Stomach (tissue), 9 donors: ENCODE results near the gene RAB31. TPM values are rescaled to one million over a fixed set of nuclear protein-coding genes. Genes with fewer than 3 reads are reported as not detected.

Experiments
- DNase-seq, 2 donors: peaks; one replicate each; pipeline versions ENCODE4 v3.0.0 to v3.0.0-alpha.2; 2013 to 2019
- H3K27ac ChIP-seq, 5 donors: fragments of 200-600 bp in 4 of 5; sonication (generic) in 4 of 5; one replicate each; pipeline ENCODE4 v1.5.1; 2013 to 2019; ENCODE audit warnings: mild to moderate bottlenecking in 1 of 5, moderate library complexity in 1 of 5
- H3K27me3 ChIP-seq, 3 donors: fragments of 200-600 bp; sonication (generic); one replicate each; pipeline ENCODE4 v1.5.1; 2017 to 2019; ENCODE audit warnings: mixed run types in 1 of 3
- H3K36me3 ChIP-seq, 4 donors: fragments of 200-600 bp; sonication (generic); 1 replicate in 3 of 4; 2 replicates in 1 of 4; pipeline ENCODE4 v1.5.1; 2016 to 2019
- H3K4me1 ChIP-seq, 4 donors: fragments of 200-600 bp; sonication (generic); one replicate each; pipeline ENCODE4 v1.5.1; 2016 to 2019
- H3K4me3 ChIP-seq, 4 donors: fragments of 200-600 bp; sonication (generic) in 3 of 4; one replicate each; pipeline ENCODE4 v1.5.1; 2016 to 2019; ENCODE audit warnings: mild to moderate bottlenecking in 1 of 4
- H3K9me3 ChIP-seq, 4 donors: fragments of 200-600 bp; sonication (generic); one replicate each; pipeline ENCODE4 v1.5.1; 2016 to 2019
- CTCF ChIP-seq, 7 experiments: fragments of 450-650 bp in 4 of 7; fragments of 200-600 bp in 3 of 7; sonication (generic) in 3 of 7; IDR thresholded peaks; one replicate each; pipeline ENCODE4 v1.5.1; 2016 to 2019; ENCODE audit warnings: antibody characterized with exemption in 7 of 7, control low read depth in 2 of 7, mild to moderate bottlenecking in 1 of 7
- EP300 ChIP-seq: sonication (generic); formaldehyde crosslinking; IDR thresholded peaks from one replicate; pipeline ENCODE4 v1.6.1; 2017; ENCODE audit warnings: antibody characterized with exemption
- POLR2A ChIP-seq, 4 donors: fragments of 450-650 bp; IDR thresholded peaks; one replicate each; pipeline ENCODE4 v1.6.1; 2016; ENCODE audit warnings: antibody characterized with exemption in 4 of 4, control low read depth in 2 of 4, mild to moderate bottlenecking in 1 of 4, moderate library complexity in 1 of 4
- POLR2AphosphoS5 ChIP-seq, 3 donors: sonication (generic); formaldehyde crosslinking; IDR thresholded peaks; one replicate each; pipeline ENCODE4 v1.6.1; 2016; ENCODE audit warnings: antibody characterized with exemption in 3 of 3
- WGBS, 5 donors: extraction: QIAGEN DNeasy Blood & Tissue Kit in 3 of 5; methylation state at CpG; one replicate each; pipeline versions ENCODE4 v1.1.5 to v1.1.7; 2013 to 2018; 5-methylcytosine and 5-hydroxymethylcytosine counted together
- intact Hi-C: fragments of 100-400 bp; cut with DNase I; formaldehyde crosslinking; loops from one replicate; pipeline ENCODE4 v1.15.1; 2023; ENCODE audit warnings: low total_unique reads
- polyA plus RNA-seq, 3 donors: library from polyadenylated mRNA; stranded (reverse); fragments of 200-250 nt; gene quantifications; one replicate each; pipeline ENCODE4 v1.2.3, GENCODE V29; 2013
- total RNA-seq, 5 donors: library from RNA; depleted of rRNA; stranded (reverse); fragments of >200 nt; gene quantifications; one replicate each; pipeline versions ENCODE4 v1.1.0 to v1.2.3, GENCODE V29; 2014 to 2016
- donor health status: healthy with polysubstance abuse.
- donor health status: Bipolar disorder and iron deficiency.
- donor health status: healthy.

The RAB31 gene
- total and polyA plus RNA-seq, 8 donors = 10.1 to 65.5 (median 36.8) TPM

DNA sequence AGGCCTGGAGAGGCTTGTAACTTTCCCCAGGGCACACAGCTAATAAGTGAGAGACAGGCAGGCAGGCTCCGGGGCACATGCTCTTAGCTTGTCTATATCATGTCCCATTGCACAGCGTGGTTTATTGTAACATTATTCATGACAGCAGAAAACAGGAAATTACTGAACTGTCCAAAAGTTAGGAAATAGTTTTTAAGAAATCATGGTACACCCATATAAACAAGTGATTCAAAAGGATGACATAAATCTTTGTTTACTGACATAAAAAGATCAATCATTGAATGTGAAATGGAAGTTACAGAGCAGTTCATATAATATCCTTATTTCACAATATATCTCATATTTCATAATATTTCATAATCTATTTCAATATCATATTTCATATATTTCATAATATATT, 143.4 kb downstream of the RAB31 start:
- peak overlapping the region in 2 of 5 donors; percentile 72 to 80 for H3K27ac ChIP-seq
- H3K4me3 ChIP-seq = no peak overlapping the region
- no peaks in the 10 kb centered on the region for H3K36me3 ChIP-seq
- intact Hi-C loops = no loop called here
- no peak for DNase-seq
- 80 to 87% (median 85%) methylated on average over 2 of the region's 2 CpGs for WGBS, 5 donors
- H3K27me3 ChIP-seq = no peaks in the 10 kb centered on the region
- peaks cover 23 to 83% (median 42%) of the 10 kb centered on the region in 4 donors for H3K4me1 ChIP-seq
- no peaks in the 10 kb centered on the region for H3K9me3 ChIP-seq
- TF ChIP-seq POLR2AphosphoS5 (IDR thresholded peaks at IDR 0.05) (no peak), CTCF (IDR thresholded peaks at IDR 0.05) (no peak), POLR2A (IDR thresholded peaks at IDR 0.05) (no peak), EP300 (no peak)

DNA sequence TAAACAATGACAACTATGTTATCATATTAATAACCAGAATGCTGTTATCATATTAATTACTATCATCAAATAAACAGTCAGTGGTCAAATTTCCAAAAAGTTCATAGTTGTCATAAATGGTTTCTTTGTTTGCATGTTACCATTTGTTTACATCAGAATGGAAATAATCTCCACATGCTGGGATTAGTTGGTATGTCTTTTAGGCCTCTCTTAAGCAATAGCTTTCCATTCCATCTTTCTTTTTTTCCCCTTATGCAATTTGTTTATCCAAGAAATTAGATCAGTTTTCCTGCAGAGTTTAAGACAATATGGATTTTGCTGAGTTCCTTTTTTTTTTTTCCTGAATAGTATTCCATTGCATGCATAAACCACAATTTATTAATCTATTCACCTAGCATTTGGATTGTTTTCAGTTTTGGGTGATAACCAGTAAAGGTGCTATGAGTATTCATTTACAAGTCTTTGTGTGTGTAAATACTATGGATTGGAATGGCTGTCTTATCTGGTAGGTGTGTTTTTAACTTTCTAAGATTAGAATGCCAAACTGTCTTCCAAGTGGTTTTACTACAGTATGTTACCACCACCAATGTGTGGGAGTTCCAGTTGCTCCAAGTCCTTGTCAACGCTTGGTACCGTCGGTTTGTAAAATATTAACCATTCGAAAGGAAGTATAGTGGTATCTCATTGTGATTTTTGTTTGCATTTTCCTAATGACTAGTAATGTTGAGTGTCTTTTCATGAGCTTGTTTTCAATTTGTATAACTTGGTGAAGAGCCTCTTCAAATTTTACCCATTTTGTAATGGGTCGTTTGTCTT, 144.4 kb downstream of the RAB31 start:
- intact Hi-C loops = no loop called here
- no peak for TF ChIP-seq CTCF (IDR thresholded peaks at IDR 0.05)
- no peak for TF ChIP-seq POLR2A (IDR thresholded peaks at IDR 0.05)
- TF ChIP-seq POLR2AphosphoS5 (IDR thresholded peaks at IDR 0.05) = no peak
- no peak for TF ChIP-seq EP300
- Histone ChIP-seq H3K27ac (no peak overlapping the region), H3K4me3 (no peak overlapping the region), H3K27me3 (no peaks in the 10 kb centered on the region), H3K36me3 (no peaks in the 10 kb centered on the region), H3K4me1 (peaks cover 29 to 81% (median 46%) of the 10 kb centered on the region in 4 donors), H3K9me3 (no peaks in the 10 kb centered on the region)
- 74 to 84% (median 76%) methylated on average over 5 of the region's 5 CpGs for WGBS, 5 donors
- no peak for DNase-seq

GRCh38 chr18:9854801-9855676, 146.9 kb downstream of the RAB31 start:
- WGBS, 5 donors = 35 to 57% (median 36%) methylated on average over 12 of the region's 12 CpGs
- H3K9me3 ChIP-seq = no peaks in the 10 kb centered on the region
- peak overlapping the region; percentile 78 to 91 (median 86) for H3K27ac ChIP-seq
- no peaks in the 10 kb centered on the region for H3K27me3 ChIP-seq
- H3K36me3 ChIP-seq = peaks cover 0 to 5% (median 2%) of the 10 kb centered on the region in 4 donors
- peaks cover 27 to 58% (median 34%) of the 10 kb centered on the region in 4 donors for H3K4me1 ChIP-seq
- peak in 1 of 2 donors; percentile 61 for DNase-seq
- TF ChIP-seq POLR2AphosphoS5 (IDR thresholded peaks at IDR 0.05) = peak; percentile 40 to 76 (median 69)
- no peak for TF ChIP-seq CTCF (IDR thresholded peaks at IDR 0.05)
- intact Hi-C loops = no loop called here
- H3K4me3 ChIP-seq = no peak overlapping the region

- DNase-seq = peak in 1 of 2 donors; percentile 46
- intact Hi-C loops = no loop called here
- Histone ChIP-seq H3K27ac (peak overlapping the region; percentile 53 to 87 (median 80)), H3K9me3 (no peaks in the 10 kb centered on the region), H3K4me1 (peaks cover 21 to 51% (median 33%) of the 10 kb centered on the region in 4 donors), H3K27me3 (no peaks in the 10 kb centered on the region), H3K4me3 (no peak overlapping the region), H3K36me3 (peaks cover 0 to 8% (median 2%) of the 10 kb centered on the region in 4 donors)
- WGBS, 5 donors = 40 to 68% (median 59%) methylated on average over 9 of the region's 9 CpGs
- no peak for TF ChIP-seq POLR2A (IDR thresholded peaks at IDR 0.05)
Observed at GRCh38 chr18:9855681-9856080, 147.6 kb downstream of the RAB31 start.
